ENCODE data around the gene SNPH.
A peak's percentile ranks its signal among the peaks of the same experiment; 100 is the strongest.

The SNPH gene

DNA sequence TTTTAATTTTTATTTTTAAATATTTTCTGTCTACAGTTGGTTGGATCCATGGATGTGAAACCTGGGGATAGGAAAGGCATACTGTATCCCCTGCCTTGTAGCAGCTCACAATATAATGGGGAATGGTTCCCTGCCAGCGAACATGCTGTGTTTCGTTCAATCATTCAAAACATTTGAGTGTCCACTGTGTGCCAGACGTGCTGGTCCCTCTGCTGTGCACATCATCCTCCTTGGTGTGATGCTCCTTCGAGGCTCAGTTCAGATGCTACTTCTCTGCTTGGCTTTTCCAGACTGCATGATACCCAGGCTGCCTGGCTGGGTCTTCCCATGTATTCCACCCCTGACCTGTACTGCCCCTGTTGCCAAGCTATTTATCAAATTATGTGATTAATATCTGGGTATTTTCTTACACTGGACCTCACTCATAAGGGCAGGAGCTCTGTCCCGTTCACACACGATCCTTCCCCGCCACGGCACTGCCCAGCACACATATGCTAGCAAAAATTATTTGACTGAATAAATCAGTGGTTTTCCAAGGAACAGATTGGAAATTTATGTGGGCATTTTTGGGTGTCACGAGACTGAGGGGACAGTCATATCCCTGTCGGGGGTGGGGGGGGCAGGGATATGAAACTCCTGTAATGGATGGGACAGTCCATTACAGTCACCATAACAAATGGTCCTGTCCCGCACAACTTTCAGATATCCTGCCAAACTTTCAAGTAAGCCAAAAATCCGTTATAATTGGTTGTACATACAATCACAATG, 57.9 kb downstream of the SNPH start:
- H2BK120ac ChIP-seq (ENCODE audit: low read depth, low read length), result no peak overlapping the region
- H2AFZ ChIP-seq (ENCODE audit: low read length), result peak overlapping the region; percentile 91
- H3K27ac ChIP-seq (replicated peaks; ENCODE audit: low read length), result no peak overlapping the region
- no peak overlapping the region for H3K18ac ChIP-seq (ENCODE audit: low read length)
- no peak overlapping the region for H3K4ac ChIP-seq (ENCODE audit: low read length)
- H2AK5ac ChIP-seq (ENCODE audit: low read depth, low read length), result no peak overlapping the region
- no peak overlapping the region for H3K23ac ChIP-seq (ENCODE audit: low read depth, low read length, poor library complexity)
- H3K4me3 ChIP-seq (ENCODE audit: low read length in 2 of 2), result peak overlapping the region in 1 of 2 donors; percentile 69
- no peak overlapping the region for H3K14ac ChIP-seq (ENCODE audit: low read length)
- no peak overlapping the region for H4K8ac ChIP-seq (ENCODE audit: low read depth, low read length)
- DNase-seq (ENCODE audit: low spot score), result no peak
- H2BK5ac ChIP-seq (ENCODE audit: low read length), result no peak overlapping the region
- H3K79me1 ChIP-seq (ENCODE audit: low read depth, low read length), result peaks cover 8% of the 10 kb centered on the region
- H3K4me1 ChIP-seq (ENCODE audit: control insufficient read depth in 2 of 2, insufficient read depth in 1 of 2, low read depth in 1 of 2, low read length in 2 of 2), result peaks cover 13 to 20% of the 10 kb centered on the region in 2 donors
- WGBS, 2 donors (ENCODE audit: extremely low coverage in 2 of 2, insufficient read length in 2 of 2, insufficient replicate concordance in 1 of 2), result no CpG with 5 or more reads among the region's 12 CpGs
- no peak overlapping the region for H3K9ac ChIP-seq (ENCODE audit: low read depth, low read length, poor library complexity)
- peaks cover 3 to 8% of the 10 kb centered on the region in 2 donors for H3K36me3 ChIP-seq (replicated peaks in 1 of 2; ENCODE audit: control insufficient read depth in 2 of 2, insufficient read depth in 2 of 2, low read length in 2 of 2)
- no peaks in the 10 kb centered on the region for H3K27me3 ChIP-seq (ENCODE audit: control insufficient read depth in 3 of 3, insufficient read depth in 3 of 3, low read depth in 1 of 3, low read length in 3 of 3)
- no peak overlapping the region for H2BK12ac ChIP-seq (ENCODE audit: low read length)
- no peaks in the 10 kb centered on the region for H3K9me3 ChIP-seq (replicated peaks in 1 of 2; ENCODE audit: control insufficient read depth in 2 of 2, insufficient read depth in 1 of 2, low read depth in 1 of 2, low read length in 2 of 2)
- no peak overlapping the region for H3K4me2 ChIP-seq (ENCODE audit: insufficient read depth, low read length, poor library complexity, severe bottlenecking)
- no peak overlapping the region for H2BK15ac ChIP-seq (ENCODE audit: low read length)
- no peak overlapping the region for H4K91ac ChIP-seq (ENCODE audit: low read depth, low read length, poor library complexity)

DNA sequence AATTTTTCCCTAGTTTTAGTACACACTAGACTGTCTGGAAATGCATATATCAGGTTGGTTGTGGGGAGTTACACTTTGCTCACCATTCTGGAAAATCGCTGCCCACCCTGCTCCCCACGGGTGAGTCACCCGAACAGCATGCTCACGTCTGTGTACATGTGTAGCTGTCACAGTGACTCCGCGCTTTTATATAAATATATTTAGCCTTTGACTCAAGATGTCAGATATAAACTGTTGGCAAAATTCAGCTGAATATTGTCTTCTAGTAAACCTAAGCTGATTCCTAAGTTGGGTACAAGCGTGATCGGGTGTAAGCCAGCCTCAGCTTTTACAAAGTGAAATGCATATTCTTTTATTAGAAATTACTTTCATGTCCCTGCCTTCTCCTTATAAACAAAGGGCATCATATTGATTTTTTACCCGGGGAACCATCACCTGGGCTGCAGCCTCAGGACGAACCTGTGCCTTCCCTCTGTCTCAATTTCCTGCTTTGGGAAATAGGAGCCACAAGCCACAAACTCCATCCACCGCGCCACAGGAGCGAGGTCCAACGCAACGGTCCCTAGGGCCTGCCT, 58.6 kb downstream of the SNPH start:
- Histone ChIP-seq H3K4ac (ENCODE audit: low read length) (no peak overlapping the region), H3K9ac (ENCODE audit: low read depth, low read length, poor library complexity) (no peak overlapping the region), H3K23ac (ENCODE audit: low read depth, low read length, poor library complexity) (no peak overlapping the region), H3K4me1 (ENCODE audit: control insufficient read depth in 2 of 2, insufficient read depth in 1 of 2, low read depth in 1 of 2, low read length in 2 of 2) (peaks cover 13 to 20% of the 10 kb centered on the region in 2 donors), H3K36me3 (replicated peaks in 1 of 2; ENCODE audit: control insufficient read depth in 2 of 2, insufficient read depth in 2 of 2, low read length in 2 of 2) (peaks cover 3 to 11% of the 10 kb centered on the region in 2 donors), H2BK120ac (ENCODE audit: low read depth, low read length) (no peak overlapping the region), H3K79me1 (ENCODE audit: low read depth, low read length) (peaks cover 9% of the 10 kb centered on the region), H3K14ac (ENCODE audit: low read length) (no peak overlapping the region), H2BK15ac (ENCODE audit: low read length) (no peak overlapping the region), H3K9me3 (replicated peaks in 1 of 2; ENCODE audit: control insufficient read depth in 2 of 2, insufficient read depth in 1 of 2, low read depth in 1 of 2, low read length in 2 of 2) (no peaks in the 10 kb centered on the region), H3K4me3 (ENCODE audit: low read length in 2 of 2) (peak overlapping the region; percentile 69 to 83), H2BK5ac (ENCODE audit: low read length) (no peak overlapping the region), H3K27me3 (ENCODE audit: control insufficient read depth in 3 of 3, insufficient read depth in 3 of 3, low read depth in 1 of 3, low read length in 3 of 3) (no peaks in the 10 kb centered on the region), H4K91ac (ENCODE audit: low read depth, low read length, poor library complexity) (no peak overlapping the region), H3K27ac (replicated peaks; ENCODE audit: low read length) (no peak overlapping the region), H3K4me2 (ENCODE audit: insufficient read depth, low read length, poor library complexity, severe bottlenecking) (peak overlapping the region; percentile 90), H2AFZ (ENCODE audit: low read length) (peak overlapping the region; percentile 91), H2BK12ac (ENCODE audit: low read length) (no peak overlapping the region), H3K18ac (ENCODE audit: low read length) (no peak overlapping the region), H4K8ac (ENCODE audit: low read depth, low read length) (no peak overlapping the region), H2AK5ac (ENCODE audit: low read depth, low read length) (no peak overlapping the region)
- no CpG with 5 or more reads among the region's 15 CpGs for WGBS, 2 donors (ENCODE audit: extremely low coverage in 2 of 2, insufficient read length in 2 of 2, insufficient replicate concordance in 1 of 2)
- DNase-seq (ENCODE audit: low spot score), result no peak

DNA sequence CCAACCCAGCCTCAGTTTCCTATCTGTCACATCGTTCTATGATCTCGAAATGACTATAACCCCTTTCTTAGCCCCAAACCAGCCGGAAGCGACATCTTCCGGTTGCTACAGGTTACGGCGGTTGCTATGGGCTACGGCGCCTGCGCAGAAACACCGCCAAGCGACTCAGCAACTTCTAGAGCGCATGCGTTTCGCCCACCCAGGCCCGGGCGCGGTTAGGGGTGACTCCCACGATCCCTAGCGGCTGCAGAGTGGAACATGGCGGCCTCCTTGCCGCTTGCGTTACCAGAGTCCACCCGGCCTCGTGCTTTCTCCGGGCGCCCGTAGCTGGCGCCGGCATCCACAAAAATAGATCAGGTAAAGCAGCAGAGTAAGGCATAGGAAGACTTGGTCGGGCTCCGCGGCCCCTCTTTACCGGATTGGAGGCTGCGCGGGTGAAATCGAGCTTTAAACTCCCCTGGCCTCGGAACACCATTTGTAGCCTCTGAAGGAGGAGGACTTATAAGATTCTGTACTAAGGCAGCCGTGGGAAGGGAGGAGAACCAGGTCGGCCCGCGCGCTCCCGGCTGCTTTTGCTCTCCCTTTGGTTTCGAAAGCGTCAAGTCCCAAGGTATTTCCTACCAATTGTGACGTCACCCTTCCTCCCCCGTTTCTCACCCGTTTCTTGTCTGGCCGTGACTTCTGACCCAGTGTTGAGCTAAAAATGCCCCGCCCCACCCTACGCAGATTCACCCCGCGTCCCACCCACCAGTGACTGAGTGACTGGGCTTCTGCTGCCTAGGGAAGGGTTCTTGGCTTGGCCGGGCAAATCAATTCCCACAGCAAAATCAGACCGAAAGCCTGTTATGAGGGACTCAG, 59.3 kb downstream of the SNPH start:
- Histone ChIP-seq H3K14ac (ENCODE audit: low read length) (peak overlapping the region; percentile 76), H3K36me3 (replicated peaks in 1 of 2; ENCODE audit: control insufficient read depth in 2 of 2, insufficient read depth in 2 of 2, low read length in 2 of 2) (peaks cover 5 to 15% of the 10 kb centered on the region in 2 donors), H2BK120ac (ENCODE audit: low read depth, low read length) (no peak overlapping the region), H2BK12ac (ENCODE audit: low read length) (no peak overlapping the region), H2AK5ac (ENCODE audit: low read depth, low read length) (peak overlapping the region; percentile 33), H3K79me1 (ENCODE audit: low read depth, low read length) (peaks cover 10% of the 10 kb centered on the region), H3K4me3 (ENCODE audit: low read length in 2 of 2) (peak overlapping the region; percentile 69 to 97), H4K91ac (ENCODE audit: low read depth, low read length, poor library complexity) (peak overlapping the region; percentile 40), H3K18ac (ENCODE audit: low read length) (peak overlapping the region; percentile 90), H3K9ac (ENCODE audit: low read depth, low read length, poor library complexity) (peak overlapping the region; percentile 90), H4K8ac (ENCODE audit: low read depth, low read length) (peak overlapping the region; percentile 30), H3K9me3 (replicated peaks in 1 of 2; ENCODE audit: control insufficient read depth in 2 of 2, insufficient read depth in 1 of 2, low read depth in 1 of 2, low read length in 2 of 2) (no peaks in the 10 kb centered on the region), H3K4me2 (ENCODE audit: insufficient read depth, low read length, poor library complexity, severe bottlenecking) (peak overlapping the region; percentile 90), H3K4me1 (ENCODE audit: control insufficient read depth in 2 of 2, insufficient read depth in 1 of 2, low read depth in 1 of 2, low read length in 2 of 2) (peaks cover 13 to 20% of the 10 kb centered on the region in 2 donors), H3K4ac (ENCODE audit: low read length) (no peak overlapping the region), H2BK5ac (ENCODE audit: low read length) (peak overlapping the region; percentile 59), H2BK15ac (ENCODE audit: low read length) (no peak overlapping the region), H3K27ac (replicated peaks; ENCODE audit: low read length) (peak overlapping the region; percentile 22), H3K27me3 (ENCODE audit: control insufficient read depth in 3 of 3, insufficient read depth in 3 of 3, low read depth in 1 of 3, low read length in 3 of 3) (no peaks in the 10 kb centered on the region), H3K23ac (ENCODE audit: low read depth, low read length, poor library complexity) (peak overlapping the region; percentile 70), H2AFZ (ENCODE audit: low read length) (peak overlapping the region; percentile 91)
- DNase-seq (ENCODE audit: low spot score), result peak; percentile 94
- no CpG with 5 or more reads among the region's 56 CpGs for WGBS, 2 donors (ENCODE audit: extremely low coverage in 2 of 2, insufficient read length in 2 of 2, insufficient replicate concordance in 1 of 2)
